ENCODE measurements around the gene PHF23.
A peak's percentile ranks its signal among the peaks of the same experiment; 100 is the strongest.

Gene PHF23

DNA sequence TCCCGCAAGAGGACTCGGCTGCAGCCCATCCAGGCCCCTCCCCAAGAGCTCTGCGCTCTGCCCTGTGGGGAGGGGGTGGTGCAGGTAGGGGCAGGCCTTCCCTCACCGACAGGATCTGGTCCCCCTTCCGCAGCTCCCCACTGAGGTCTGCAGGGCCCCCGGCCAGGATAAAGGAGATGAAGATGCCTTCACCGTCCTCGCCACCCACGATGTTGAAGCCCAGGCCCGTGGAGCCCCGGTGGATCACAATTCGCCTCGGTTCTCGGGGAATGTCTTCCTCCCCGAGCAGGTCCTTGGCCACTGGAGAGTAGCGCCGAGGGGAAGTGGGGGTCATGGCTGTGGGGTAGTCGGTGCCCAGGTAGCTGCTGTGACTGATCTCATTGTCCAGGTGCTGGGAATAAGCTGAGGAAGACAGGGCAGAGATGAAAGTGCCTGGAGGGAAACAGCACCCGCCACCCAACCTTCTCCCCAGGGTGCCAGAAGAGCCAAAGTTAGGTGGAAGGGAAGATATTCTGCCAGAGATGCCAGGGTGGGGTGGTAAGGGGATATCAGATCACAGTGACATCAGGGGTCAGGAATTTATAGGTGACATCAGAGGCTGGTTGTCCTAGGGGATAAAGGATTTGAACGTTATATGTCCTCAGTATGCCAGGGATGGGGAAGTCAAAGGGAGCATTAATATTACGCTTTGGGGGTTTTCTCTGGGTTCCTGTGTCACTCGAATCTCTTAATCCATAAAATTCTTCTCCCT is 42.4 kb downstream of the PHF23 start:
- DNase-seq, result no peak

DNA sequence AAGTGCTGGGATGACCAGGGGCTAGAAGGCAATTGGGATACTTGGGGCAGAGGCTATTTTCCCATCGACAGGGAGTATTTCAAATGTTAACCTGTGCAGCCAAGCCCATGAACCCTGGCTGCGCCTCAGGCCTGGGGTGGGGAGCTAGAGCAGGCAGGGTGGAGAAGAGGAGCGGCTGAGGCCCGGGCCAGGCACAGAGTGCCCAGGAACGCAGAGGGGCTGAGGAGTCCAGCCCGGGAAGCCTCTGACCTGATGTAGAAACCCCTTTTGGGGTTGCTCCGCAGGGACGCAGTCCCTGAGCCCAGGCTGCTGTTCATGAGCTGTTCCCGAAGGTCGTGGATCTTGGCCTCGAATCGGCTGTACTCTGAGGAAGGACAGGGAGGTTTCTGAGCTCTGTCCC is 43.3 kb downstream of the PHF23 start:
- DNase-seq, result no peak

DNA sequence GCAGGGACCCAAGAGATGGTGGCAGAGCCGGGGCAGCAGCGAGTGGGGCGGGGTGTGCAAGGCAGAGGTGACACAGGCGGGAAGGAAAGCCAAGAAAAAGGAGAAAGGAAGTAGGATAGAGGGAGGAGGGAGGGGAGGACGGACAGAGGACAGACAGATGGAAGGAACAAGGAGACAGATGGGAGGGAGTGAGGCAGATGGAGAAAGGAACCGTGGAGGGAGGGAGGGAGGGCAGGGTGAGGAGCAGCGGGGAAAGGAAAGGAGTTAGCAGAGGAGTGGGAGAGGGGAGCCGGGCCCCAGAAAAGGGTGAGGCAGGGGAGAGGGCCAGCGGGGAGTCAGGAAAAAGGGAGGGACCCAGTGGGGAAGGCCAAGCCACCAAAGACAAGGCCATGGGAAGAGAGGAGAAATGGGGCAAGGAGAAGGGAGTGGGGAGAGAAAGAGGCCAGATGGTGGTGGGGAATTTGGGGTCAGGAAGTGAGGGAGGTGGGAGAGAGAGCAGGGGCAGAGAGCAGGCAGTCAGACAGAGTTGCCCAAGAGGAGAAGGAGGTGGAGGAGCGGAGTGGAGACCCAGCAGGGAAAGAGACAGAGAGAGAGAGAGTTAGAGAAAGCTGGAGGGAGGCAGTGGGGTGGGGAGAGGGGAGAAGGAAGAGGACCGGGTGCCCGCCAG is 46.9 kb downstream of the PHF23 start:
- DNase-seq, result no peak

DNA sequence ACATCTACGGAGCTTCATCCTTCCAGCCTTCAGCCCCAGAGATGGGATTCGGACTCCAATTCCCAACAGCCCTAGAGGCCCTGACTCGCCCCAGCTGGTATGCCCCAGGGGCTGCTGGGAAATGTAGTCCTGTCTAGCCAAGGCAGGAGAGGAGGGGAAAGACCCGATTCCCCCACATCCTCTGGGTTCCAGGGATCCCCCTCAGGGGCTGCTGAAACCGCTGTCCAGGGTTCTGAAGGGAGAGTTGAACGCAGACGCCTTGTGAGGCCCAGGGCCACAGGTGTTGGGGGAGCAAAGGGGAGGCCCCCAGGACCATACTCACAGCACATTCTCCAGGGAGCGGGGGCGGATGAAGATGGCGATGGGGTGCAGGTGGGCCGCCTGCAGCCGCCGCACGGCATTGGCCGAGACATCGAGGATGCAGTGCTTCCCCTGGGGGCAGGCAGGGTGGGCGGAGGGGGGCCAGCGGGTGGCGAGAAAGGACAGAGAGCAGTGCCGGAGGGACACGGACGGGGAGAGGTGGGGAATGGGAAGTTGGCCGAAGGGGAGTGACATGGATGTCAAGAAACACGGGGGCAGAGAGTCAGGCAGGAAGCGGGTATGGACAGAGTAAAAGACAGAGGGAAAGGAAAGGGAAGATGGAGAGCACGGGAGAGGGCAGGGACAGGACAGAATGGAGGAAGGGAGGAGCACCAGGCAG is 47.5 kb downstream of the PHF23 start:
- DNase-seq, result peak; percentile 63

DNA sequence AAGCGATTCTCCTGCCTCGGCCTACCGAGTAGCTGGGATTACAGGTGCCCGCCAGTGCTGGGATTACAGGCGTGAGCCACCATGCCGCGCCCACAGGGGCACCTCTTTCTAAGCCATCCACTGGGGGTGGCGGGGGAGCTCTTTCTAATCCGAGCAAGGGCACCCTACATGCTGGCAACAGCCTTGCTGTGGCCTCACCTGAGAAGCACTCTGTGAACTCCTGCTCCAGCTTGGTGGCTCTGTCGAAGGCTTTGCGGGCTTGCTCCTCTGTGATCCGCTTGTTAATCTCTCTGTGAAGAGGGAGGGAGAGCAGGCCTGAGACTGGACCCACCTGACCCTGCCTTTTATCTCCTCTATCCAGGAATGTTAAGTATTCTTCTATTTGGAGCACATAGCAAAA is 48.2 kb downstream of the PHF23 start:
- DNase-seq, result no peak

DNA sequence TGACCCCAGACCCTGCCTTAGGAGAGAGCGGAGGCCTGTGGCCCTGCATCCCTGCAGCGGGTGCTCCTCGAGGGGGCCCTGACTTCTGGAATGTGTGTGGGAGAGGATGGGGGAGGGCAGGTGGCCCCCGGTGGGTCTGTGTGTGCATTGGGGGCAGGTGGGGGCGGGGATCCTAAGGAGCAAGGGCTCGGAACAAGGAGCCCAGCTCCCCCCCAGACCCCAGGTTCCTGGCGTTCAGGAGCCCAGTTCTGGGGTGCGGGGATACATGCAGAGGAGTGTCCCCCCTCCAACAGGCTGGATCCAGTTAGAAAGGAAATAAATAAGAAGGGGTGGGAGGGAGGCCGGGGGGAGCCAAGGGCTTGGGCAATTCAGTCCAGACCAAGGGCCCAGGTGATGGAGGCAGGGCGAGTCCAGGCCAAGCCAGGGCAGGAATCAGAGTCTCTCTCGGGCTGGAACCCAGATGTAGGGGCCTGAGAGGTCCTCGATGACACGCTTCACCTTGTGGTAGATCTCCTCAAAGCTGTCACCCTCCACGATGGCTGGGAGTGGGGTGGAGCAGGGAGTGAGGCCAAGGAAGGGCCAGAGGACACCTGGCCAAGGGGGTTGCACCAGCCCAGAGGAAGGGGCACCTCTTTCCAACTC is 48.9 kb downstream of the PHF23 start:
- no peak for DNase-seq

DNA sequence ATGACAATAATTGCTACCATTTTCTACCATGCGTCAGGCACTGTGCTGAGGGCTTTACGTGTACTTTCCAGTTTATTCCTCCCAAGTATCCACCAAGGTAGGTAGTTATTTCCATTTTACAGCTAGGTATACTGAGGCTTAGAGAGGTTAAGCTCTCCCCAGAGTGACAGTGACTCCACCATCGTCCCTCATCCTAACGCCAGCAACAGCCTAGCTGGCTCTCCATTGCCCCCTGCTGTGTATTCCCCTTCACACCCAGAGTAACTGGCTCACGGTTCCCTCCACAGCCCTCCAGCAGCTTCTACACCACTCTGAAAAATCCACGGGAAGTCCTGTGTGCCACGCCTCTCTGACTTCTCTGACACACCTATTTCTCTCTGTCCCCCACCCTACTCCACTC is 53.0 kb downstream of the PHF23 start:
- DNase-seq, result peak; percentile 57

Data from hematopoietic multipotent progenitor cell treated with erythropoietin and hydrocortisone succinate and interleukin-3 and kit ligand, for 4 days (in vitro differentiated cells).